ENCODE data around the gene HAPLN3. TPM values are rescaled to one million over a fixed set of nuclear protein-coding genes. Genes with fewer than 3 reads are reported as not detected.

HAPLN3 gene
- total and polyA plus RNA-seq, 5 experiments from 2014 or later: 19.2 to 91.9 (median 35.1) TPM

- H3K4me3 Mint-ChIP-seq: no peak overlapping the region
- DNase-seq (no peak), ATAC-seq (no peak)
- no peaks in the 10 kb centered on the region for H3K9me3 Mint-ChIP-seq
- H3K27me3 Mint-ChIP-seq: peaks cover 0 to 16% (median 3%) of the 10 kb centered on the region in 5 donors
- H3K4me1 Mint-ChIP-seq: peaks cover 0 to 3% (median 2%) of the 10 kb centered on the region in 4 donors
- H3K27ac Mint-ChIP-seq: no peak overlapping the region
- POLR2A ChIA-PET: no interaction called here
- H3K36me3 Mint-ChIP-seq: no peaks in the 10 kb centered on the region
Observed at GRCh38 chr15:88845616-88846015, 49.7 kb downstream of the HAPLN3 start.

- Mint-ChIP-seq H3K36me3 (no peaks in the 10 kb centered on the region), H3K27me3 (peaks cover 0 to 16% (median 3%) of the 10 kb centered on the region in 5 donors), H3K4me3 (no peak overlapping the region), H3K4me1 (peaks cover 0 to 3% (median 2%) of the 10 kb centered on the region in 4 donors), H3K9me3 (no peaks in the 10 kb centered on the region), H3K27ac (no peak overlapping the region)
- POLR2A ChIA-PET: no interaction called here
- ATAC-seq (no peak), DNase-seq (no peak)
Observed at GRCh38 chr15:88844749-88845386, 50.5 kb downstream of the HAPLN3 start.

- Mint-ChIP-seq H3K36me3 (no peaks in the 10 kb centered on the region), H3K9me3 (no peaks in the 10 kb centered on the region), H3K27me3 (peaks cover 5 to 17% (median 9%) of the 10 kb centered on the region in 5 donors), H3K27ac (no peak overlapping the region), H3K4me1 (peaks cover 0 to 3% (median 2%) of the 10 kb centered on the region in 4 donors), H3K4me3 (no peak overlapping the region)
- ATAC-seq (no peak), DNase-seq (no peak)
- POLR2A ChIA-PET: no interaction called here
Observed at GRCh38 chr15:88843334-88843733, 52.0 kb downstream of the HAPLN3 start.

GRCh38 chr15:88842156-88842555 lies 53.2 kb downstream of the HAPLN3 start:
- H3K4me3 Mint-ChIP-seq: no peak overlapping the region
- H3K27me3 Mint-ChIP-seq: peaks cover 3 to 11% (median 9%) of the 10 kb centered on the region in 5 donors
- no peak overlapping the region for H3K27ac Mint-ChIP-seq
- POLR2A ChIA-PET: no interaction called here
- H3K9me3 Mint-ChIP-seq: no peaks in the 10 kb centered on the region
- peaks cover 0 to 3% (median 2%) of the 10 kb centered on the region in 4 donors for H3K4me1 Mint-ChIP-seq
- DNase-seq (no peak), ATAC-seq (no peak)
- no peaks in the 10 kb centered on the region for H3K36me3 Mint-ChIP-seq

GRCh38 chr15:88841236-88841635 lies 54.1 kb downstream of the HAPLN3 start:
- Mint-ChIP-seq H3K4me3 (no peak overlapping the region), H3K9me3 (no peaks in the 10 kb centered on the region), H3K27ac (no peak overlapping the region), H3K27me3 (peaks cover 3 to 11% (median 9%) of the 10 kb centered on the region in 5 donors), H3K4me1 (peaks cover 0 to 3% (median 2%) of the 10 kb centered on the region in 4 donors), H3K36me3 (no peaks in the 10 kb centered on the region)
- POLR2A ChIA-PET: no interaction called here
- DNase-seq (no peak), ATAC-seq (no peak)

GRCh38 chr15:88839961-88840360 lies 55.4 kb downstream of the HAPLN3 start:
- DNase-seq: no peak
- H3K36me3 Mint-ChIP-seq: no peaks in the 10 kb centered on the region
- ATAC-seq: no peak
- POLR2A ChIA-PET: no interaction called here
- H3K4me1 Mint-ChIP-seq: peaks cover 0 to 3% (median 1%) of the 10 kb centered on the region in 4 donors
- no peak overlapping the region for H3K27ac Mint-ChIP-seq
- no peak overlapping the region for H3K4me3 Mint-ChIP-seq
- peaks cover 3 to 11% (median 9%) of the 10 kb centered on the region in 5 donors for H3K27me3 Mint-ChIP-seq
- H3K9me3 Mint-ChIP-seq: no peaks in the 10 kb centered on the region

- ATAC-seq: no peak
- H3K4me3 Mint-ChIP-seq: no peak overlapping the region
Observed at GRCh38 chr15:88839146-88839545, 56.2 kb downstream of the HAPLN3 start.

GRCh38 chr15:88838667-88839066 lies 56.7 kb downstream of the HAPLN3 start:
- ATAC-seq (no peak), DNase-seq (no peak)
- Mint-ChIP-seq H3K36me3 (no peaks in the 10 kb centered on the region), H3K4me3 (no peak overlapping the region), H3K27me3 (peaks cover 3 to 11% (median 9%) of the 10 kb centered on the region in 5 donors), H3K4me1 (peaks cover 0 to 3% (median 2%) of the 10 kb centered on the region in 4 donors), H3K9me3 (no peaks in the 10 kb centered on the region), H3K27ac (no peak overlapping the region)
- POLR2A ChIA-PET: no interaction called here

More at GRCh38 chr15:88839146-88839545, 56.2 kb downstream of the HAPLN3 start:
- H3K27ac Mint-ChIP-seq: no peak overlapping the region
- POLR2A ChIA-PET: no interaction called here
- no peaks in the 10 kb centered on the region for H3K9me3 Mint-ChIP-seq
- peaks cover 3 to 11% (median 9%) of the 10 kb centered on the region in 5 donors for H3K27me3 Mint-ChIP-seq
- H3K4me1 Mint-ChIP-seq: peaks cover 0 to 3% (median 2%) of the 10 kb centered on the region in 4 donors
- no peak for DNase-seq
- no peaks in the 10 kb centered on the region for H3K36me3 Mint-ChIP-seq

GRCh38 chr15:88835646-88836045 lies 59.7 kb downstream of the HAPLN3 start:
- Mint-ChIP-seq H3K36me3 (no peaks in the 10 kb centered on the region), H3K4me3 (no peak overlapping the region), H3K4me1 (peaks cover 0 to 3% (median 2%) of the 10 kb centered on the region in 4 donors), H3K9me3 (no peaks in the 10 kb centered on the region), H3K27ac (no peak overlapping the region), H3K27me3 (peaks cover 3 to 11% (median 9%) of the 10 kb centered on the region in 5 donors)
- DNase-seq (no peak), ATAC-seq (no peak)
- POLR2A ChIA-PET: no interaction called here

- no peak for ATAC-seq
- Mint-ChIP-seq H3K27me3 (peaks cover 3 to 11% (median 9%) of the 10 kb centered on the region in 5 donors), H3K27ac (no peak overlapping the region), H3K9me3 (no peaks in the 10 kb centered on the region), H3K36me3 (no peaks in the 10 kb centered on the region), H3K4me3 (no peak overlapping the region), H3K4me1 (peaks cover 0 to 3% (median 2%) of the 10 kb centered on the region in 4 donors)
- POLR2A ChIA-PET: no interaction called here
- DNase-seq: no peak
Observed at GRCh38 chr15:88835119-88835518, 60.2 kb downstream of the HAPLN3 start.

- DNase-seq (peak in 3 of 10 donors; percentile 6 to 15 (median 10)), ATAC-seq (no peak)
- peaks cover 1 to 7% (median 4%) of the 10 kb centered on the region in 5 donors for H3K27me3 Mint-ChIP-seq
- POLR2A ChIA-PET: no interaction called here
- H3K27ac Mint-ChIP-seq: peak overlapping the region in 1 of 10 donors; percentile 11
- H3K36me3 Mint-ChIP-seq: no peaks in the 10 kb centered on the region
- H3K9me3 Mint-ChIP-seq: no peaks in the 10 kb centered on the region
- no peak overlapping the region for H3K4me3 Mint-ChIP-seq
- peaks cover 0 to 3% (median 2%) of the 10 kb centered on the region in 4 donors for H3K4me1 Mint-ChIP-seq
Observed at GRCh38 chr15:88834211-88834812, 61.0 kb downstream of the HAPLN3 start.

- POLR2A ChIA-PET: no interaction called here
- no peaks in the 10 kb centered on the region for H3K36me3 Mint-ChIP-seq
- peaks cover 0 to 3% (median 2%) of the 10 kb centered on the region in 4 donors for H3K4me1 Mint-ChIP-seq
Observed at GRCh38 chr15:88833731-88834100, 61.6 kb downstream of the HAPLN3 start.

GRCh38 chr15:88832820-88833730 lies 62.3 kb downstream of the HAPLN3 start:
- Mint-ChIP-seq H3K36me3 (no peaks in the 10 kb centered on the region), H3K9me3 (no peaks in the 10 kb centered on the region), H3K27ac (peak overlapping the region in 4 of 10 donors; percentile 7 to 86 (median 38)), H3K4me1 (peaks cover 0 to 3% (median 2%) of the 10 kb centered on the region in 4 donors), H3K27me3 (no peaks in the 10 kb centered on the region), H3K4me3 (no peak overlapping the region)
- no peak for ATAC-seq
- no peak for DNase-seq
- POLR2A ChIA-PET: no interaction called here

More at GRCh38 chr15:88833731-88834100, 61.6 kb downstream of the HAPLN3 start:
- Mint-ChIP-seq H3K4me3 (no peak overlapping the region), H3K27ac (no peak overlapping the region), H3K9me3 (no peaks in the 10 kb centered on the region), H3K27me3 (peaks cover 0 to 4% (median 0%) of the 10 kb centered on the region in 5 donors)
- DNase-seq: no peak
- no peak for ATAC-seq

Data from naive thymus-derived CD8-positive, alpha-beta T cell (primary cell).